ENCODE results near the gene RFC1.
"Not testable (repeated sequence)": the region's sequence is repeated elsewhere in the genome, so short reads cannot be mapped to it uniquely, and the experiment has no call there.

Gene RFC1

GRCh38 chr4:39304651-39305050 is 61.5 kb downstream of the RFC1 start:
- DNase-seq: no peak

DNA sequence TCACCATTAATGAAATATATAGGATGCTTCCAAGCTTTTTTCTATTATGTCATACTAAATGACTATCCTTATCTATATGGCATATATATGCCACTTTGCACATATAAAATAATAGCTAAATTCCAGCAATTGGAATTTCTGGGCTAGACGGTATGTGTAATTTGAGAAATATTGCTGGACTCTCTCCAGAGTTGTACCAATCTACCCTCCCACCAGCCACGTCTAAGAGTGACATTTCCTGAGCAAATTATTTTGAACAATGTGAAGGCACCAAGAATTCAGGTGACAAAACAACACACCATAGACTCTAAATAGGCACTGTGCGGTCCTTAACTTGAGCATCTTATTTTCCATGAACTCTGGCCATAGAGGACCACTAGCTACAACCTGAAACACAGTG is 62.3 kb downstream of the RFC1 start:
- no peak for DNase-seq

DNA sequence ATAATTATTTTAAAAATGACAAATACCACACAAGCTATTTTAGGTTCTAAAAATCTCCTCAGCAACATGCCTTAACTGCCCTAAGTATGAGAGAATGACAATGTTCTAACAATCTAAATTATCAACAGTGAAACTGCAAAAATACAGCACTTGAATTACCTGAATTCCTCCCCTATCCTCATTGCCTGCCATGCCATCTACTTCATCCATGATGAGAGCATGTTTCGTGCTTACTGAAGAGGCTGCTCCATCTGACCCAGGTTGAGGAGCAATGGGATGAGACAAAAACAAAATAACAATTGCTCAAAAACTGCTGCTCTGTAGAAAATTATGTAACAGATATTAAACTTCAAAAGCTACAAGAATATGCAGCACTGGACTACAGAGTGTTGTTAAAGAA is 63.3 kb downstream of the RFC1 start:
- DNase-seq: no peak

- no peak for DNase-seq
Observed at GRCh38 chr4:39295784-39296183, 70.4 kb downstream of the RFC1 start.

DNA sequence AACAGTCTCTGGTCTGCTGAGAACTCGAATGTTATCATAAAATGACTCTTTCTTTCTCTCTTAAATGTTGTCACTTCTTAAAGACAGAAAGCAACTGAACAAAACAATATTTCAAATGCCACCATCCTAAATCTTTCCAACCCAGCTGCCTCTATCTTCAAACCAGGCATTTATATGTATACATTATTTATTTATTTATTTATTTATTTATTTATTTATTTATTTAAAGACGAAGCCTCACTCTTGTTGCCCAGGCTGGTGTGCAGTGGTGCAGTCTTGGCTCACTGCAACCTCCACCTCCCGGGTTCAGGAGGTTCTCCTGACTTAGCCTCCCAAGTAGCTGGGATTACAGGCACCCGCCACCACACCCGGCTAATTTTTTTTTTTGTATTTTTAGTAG is 73.7 kb downstream of the RFC1 start:
- DNase-seq: not testable (repeated sequence)

DNA sequence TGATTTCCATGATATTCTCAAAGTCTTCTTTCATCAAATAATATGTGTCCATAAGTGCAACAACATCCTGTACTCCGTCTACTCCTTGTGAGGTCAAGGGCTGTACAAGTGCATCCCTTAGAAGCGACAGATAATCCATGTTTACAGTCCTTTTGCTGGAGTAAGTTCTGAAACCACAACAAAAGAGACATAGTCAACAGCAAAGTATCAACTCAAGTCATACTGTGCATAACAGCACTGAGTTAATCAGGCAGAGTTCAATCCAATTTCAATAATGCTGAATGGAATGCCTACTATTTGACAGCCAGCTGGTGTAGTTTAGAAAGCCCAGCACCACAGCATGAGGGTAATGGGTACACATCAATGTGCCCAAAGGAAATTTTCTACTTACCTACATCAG is 74.5 kb downstream of the RFC1 start:
- DNase-seq: no peak

DNA sequence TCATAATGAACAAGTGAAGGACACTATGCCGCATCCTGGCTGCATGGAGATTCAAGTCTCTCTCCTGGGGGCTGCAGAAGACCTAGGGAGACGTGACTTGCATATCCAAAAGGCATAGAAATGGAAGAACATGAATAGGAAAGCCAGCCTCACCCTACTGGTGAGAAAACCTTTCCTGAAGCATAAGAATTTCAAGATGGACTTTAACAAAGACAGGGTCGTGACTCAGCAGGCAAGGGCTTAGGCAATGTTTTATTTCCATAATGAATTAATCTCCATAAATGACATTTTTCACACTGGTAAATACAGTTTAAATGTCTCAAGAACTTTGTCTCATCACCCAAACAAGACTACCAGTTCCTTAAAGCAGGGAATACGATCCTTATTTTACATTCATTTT is 78.9 kb downstream of the RFC1 start:
- DNase-seq: no peak

DNA sequence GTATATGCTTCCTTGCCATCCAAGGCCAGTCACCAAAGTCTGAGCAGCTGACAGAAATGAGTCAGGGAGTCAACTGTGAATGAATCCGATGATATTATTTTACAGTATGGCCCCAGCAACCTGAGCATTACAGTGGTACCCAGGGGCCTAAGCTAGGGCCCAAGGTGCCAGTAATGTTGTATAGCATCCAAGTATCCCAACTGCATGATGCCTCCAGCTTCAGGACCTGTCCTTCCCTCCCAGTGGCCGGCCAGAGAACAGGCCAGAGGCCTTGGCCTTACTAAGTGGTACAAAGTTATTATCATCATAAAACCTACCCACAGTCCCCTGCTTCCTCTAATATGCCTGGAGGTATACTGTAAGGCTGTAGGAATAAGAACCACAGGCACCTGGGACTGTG is 79.9 kb downstream of the RFC1 start:
- no peak for DNase-seq

DNA sequence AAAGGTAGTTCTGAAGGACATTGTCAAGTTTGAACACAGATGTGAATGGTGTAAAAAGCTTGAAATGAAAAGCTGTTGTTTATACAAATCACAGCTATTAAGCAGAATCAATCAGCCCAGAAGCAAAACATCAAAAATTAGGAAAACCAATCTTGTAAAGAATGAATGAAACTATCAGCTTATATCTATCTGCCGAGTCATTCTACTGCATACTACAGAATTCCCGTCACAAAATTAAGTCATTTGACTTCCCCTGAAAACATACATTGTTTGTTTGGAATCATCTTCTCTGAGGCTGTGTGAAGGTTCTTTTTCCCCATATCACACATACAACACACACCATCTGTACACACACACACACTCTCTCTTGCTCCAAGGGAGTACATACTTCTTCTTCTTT is 80.3 kb downstream of the RFC1 start:
- DNase-seq: no peak

GRCh38 chr4:39285111-39285795 is 80.9 kb downstream of the RFC1 start:
- DNase-seq: no peak

DNA sequence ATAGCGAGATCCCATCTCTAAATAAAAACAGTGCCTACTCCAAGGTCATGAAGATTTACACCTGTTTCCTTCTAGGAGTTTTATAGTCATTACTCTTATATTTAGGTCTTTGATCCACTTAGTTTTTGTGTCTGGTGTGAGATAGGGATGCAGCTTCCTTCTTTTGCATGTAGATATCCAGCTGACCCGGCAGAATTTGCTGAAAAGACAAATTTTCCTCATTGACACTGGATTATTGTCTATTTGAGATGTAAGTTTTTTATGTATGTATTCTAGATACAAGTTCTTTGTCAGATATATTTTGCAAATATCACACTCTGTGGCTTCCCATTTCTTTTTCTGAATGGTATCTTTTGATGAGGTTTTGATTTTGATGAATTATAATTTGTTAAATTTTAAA is 85.4 kb downstream of the RFC1 start:
- DNase-seq: no peak

DNA sequence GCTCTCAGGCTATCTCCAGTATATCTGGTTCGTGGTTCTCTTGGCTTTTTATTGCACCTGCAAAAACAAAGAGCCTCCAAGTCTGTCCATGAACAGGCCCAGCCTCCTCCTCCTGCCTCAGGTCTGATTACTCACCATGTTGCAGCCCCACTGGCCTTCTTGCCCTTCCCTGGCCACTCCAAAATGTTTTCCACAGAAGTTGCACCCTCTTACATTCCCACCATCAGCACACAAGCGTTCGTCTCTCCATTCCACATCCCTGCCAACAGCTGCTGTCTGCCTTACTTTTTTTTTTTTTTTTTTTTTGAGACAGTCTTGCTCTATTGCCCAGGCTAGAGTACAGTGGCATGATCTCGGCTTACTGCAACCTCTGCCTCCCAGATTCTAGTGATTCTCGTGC is 86.7 kb downstream of the RFC1 start:
- DNase-seq: no peak

DNA sequence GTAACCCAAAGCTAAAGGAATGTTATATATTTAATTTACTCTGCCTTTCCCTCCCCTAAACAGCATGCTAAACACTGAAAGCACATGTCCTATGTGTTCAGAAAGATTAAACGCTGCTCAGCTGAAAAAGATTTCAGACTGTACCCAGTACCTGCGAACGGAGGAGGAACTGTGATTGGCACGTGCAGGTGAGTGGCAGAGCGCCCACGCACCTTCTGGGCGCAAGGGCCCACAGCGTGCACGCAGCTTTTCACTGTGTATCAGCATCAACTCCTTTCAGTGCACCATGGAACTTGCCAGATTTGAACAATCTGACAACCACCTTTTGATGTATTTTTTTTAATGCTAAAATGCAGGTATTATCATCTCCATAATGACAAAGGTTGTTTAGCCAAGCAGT is 87.7 kb downstream of the RFC1 start:
- DNase-seq: no peak

- not testable (repeated sequence) for DNase-seq
Observed at GRCh38 chr4:39277661-39278060, 88.5 kb downstream of the RFC1 start.

DNA sequence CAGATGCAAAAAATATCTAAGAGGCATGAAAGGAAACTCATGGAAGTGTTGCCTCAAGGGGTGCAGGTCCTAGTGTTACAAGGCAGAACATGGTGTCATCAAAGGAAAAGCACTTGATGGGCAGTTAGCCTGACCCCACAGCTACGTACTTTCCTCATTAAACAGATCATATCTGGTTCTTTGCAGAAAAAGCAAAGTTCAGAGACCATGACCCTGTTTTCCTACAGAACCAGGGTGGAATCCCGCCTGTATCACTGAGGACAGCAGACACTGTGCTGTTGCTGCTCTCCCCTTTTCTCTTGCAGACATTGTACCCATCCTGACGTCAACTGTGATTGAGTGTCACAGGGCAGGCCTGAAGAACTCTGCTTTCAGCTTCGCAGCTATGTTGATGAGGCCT is 91.7 kb downstream of the RFC1 start:
- no peak for DNase-seq

GRCh38 chr4:39263895-39264294 is 102.3 kb downstream of the RFC1 start:
- no peak for DNase-seq

DNA sequence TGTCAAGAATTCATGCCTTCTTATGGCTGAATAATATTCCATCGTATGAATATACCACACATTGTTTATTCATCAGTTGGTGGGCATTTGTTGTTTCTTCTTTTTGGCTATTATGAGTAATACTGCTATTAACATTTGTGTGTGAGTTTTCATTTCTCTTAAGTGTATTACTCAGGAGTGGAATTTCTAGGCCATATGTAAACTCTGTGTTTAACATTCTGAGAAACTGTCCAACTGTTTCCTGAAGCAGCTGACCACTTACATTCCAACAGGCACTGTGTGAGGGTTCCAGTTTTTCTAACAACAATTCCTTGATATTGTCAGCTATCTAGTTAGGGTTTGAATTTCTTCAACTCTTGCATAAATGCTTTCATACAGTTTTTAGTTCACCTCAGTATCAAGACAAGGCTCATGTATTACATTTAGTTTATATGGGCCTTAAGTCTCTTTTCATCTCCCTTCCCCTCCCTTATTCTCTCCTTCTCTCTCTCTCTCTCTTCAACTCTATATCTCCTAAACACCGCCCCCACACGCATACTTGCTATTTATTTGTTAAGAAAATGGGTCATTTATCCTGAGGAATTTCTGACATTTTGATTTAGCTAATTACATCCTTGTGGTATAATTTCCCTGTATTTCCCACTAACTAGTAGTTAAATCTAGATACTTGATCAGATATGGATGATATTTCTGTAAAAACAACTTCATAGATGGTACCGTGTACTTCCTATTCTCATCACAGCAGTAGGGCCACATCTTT is 106.4 kb downstream of the RFC1 start:
- DNase-seq: no peak

DNA sequence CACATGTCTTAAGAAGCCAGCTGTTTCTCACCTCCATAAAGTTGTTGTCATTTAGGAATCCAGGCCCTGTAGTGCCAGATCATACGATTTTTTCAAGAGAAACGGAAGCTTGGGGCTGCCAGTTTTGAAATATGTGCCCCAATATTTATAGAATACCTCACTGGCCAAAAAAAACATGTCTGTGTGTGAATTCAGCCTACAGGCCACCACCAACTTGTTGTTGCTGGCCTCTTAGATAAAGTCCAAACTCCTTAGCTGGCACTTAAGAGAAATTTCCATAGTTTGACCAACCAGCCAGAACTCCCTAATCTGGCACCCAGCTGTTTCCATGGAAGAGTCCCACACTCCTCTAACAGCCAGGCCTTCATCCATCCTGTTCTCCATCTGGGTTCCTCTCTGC is 109.7 kb downstream of the RFC1 start:
- DNase-seq: no peak

- DNase-seq: no peak
Observed at GRCh38 chr4:39255871-39256270, 110.3 kb downstream of the RFC1 start.

- no peak for DNase-seq
Observed at GRCh38 chr4:39255266-39255665, 110.9 kb downstream of the RFC1 start.

DNA sequence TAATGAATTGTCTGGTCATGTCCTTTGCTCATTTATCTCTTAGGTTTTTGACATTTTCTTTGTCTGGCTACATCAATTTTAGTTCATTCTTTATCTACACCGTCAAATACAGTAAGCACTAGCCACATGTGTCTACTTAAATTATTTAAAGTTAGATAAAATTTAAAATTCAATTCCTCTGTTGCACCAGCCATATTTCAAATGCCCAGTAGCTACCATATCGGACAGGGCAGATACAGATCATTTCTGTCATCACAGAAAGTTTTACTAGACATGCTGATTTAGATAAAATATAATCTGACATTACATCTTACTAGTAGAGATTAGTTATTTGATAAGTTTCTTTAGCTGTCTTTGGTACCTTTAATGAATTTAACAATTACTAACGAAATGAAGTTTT is 122.7 kb downstream of the RFC1 start:
- DNase-seq: no peak
